GM12878 (cell line): ENCODE results near the gene TAAR8. TPM values are rescaled to one million over a fixed set of nuclear protein-coding genes. Genes with fewer than 3 reads are reported as not detected.
A peak's percentile ranks its signal among the peaks of the same experiment; 100 is the strongest.

Experiments
- BACH1 ChIP-seq: fragments of 450-650 bp; IDR thresholded peaks from 2 replicates; pipeline ENCODE4 v1.6.1; 2017; ENCODE audit warnings: mild to moderate bottlenecking, borderline replicate concordance
- CBX3 ChIP-seq: fragments of 200-600 bp; sonication (generic); IDR thresholded peaks from 2 replicates; pipeline ENCODE4 v1.6.1; 2016; ENCODE audit warnings: low read depth, borderline replicate concordance
- CHD4 ChIP-seq: fragments of 200-600 bp; sonication (generic); IDR thresholded peaks from 2 replicates; pipeline ENCODE4 v1.6.1; 2016; ENCODE audit warnings: mild to moderate bottlenecking
- CREM ChIP-seq: IDR thresholded peaks from 2 replicates; pipeline ENCODE4 v1.6.1; 2014; ENCODE audit warnings: antibody characterized with exemption, low read depth
- EED ChIP-seq: sonication (generic); IDR thresholded peaks from 2 replicates; pipeline ENCODE4 v1.6.1; 2016; ENCODE audit warnings: antibody characterized with exemption, low read depth
- EP300 ChIP-seq, 2 experiments: fragments of 150-350 bp in 1 of 2; IDR thresholded peaks; 2 replicates each; pipeline ENCODE4 v1.6.1; 2011 to 2012; ENCODE audit warnings: low read depth in 2 of 2, low read length in 2 of 2, borderline replicate concordance in 1 of 2, improper control_type of control experiment in 1 of 2, inconsistent platforms in 1 of 2; ENCODE audit not compliant: control insufficient read depth in 1 of 2
- FOXK2 ChIP-seq: fragments of 450-650 bp; IDR thresholded peaks from 2 replicates; pipeline ENCODE4 v1.6.1; 2017; ENCODE audit warnings: mild to moderate bottlenecking, moderate library complexity
- IKZF2 ChIP-seq, 2 experiments: fragments of 450-650 bp; IDR thresholded peaks; 2 replicates each; pipeline ENCODE4 v1.6.1; 2017; ENCODE audit warnings: mild to moderate bottlenecking in 2 of 2, moderate library complexity in 2 of 2
- MEF2B ChIP-seq: fragments of 450-650 bp; IDR thresholded peaks from 2 replicates; pipeline ENCODE4 v1.6.1; 2018; ENCODE audit warnings: mild to moderate bottlenecking, moderate library complexity; ENCODE audit not compliant: partially characterized antibody, poor library complexity, severe bottlenecking
- MXI1 ChIP-seq: fragments of 150-350 bp; IDR thresholded peaks from 2 replicates; pipeline ENCODE4 v1.6.1; 2011; ENCODE audit warnings: low read depth, mild to moderate bottlenecking, inconsistent platforms, low read length, improper control_type of control experiment
- NFYA ChIP-seq: IDR thresholded peaks from 2 replicates; pipeline ENCODE4 v1.6.1; 2011; ENCODE audit warnings: low read depth, mild to moderate bottlenecking, low read length, improper control_type of control experiment, borderline replicate concordance
- NFYB ChIP-seq: IDR thresholded peaks from 2 replicates; pipeline ENCODE4 v1.6.1; 2011; ENCODE audit warnings: low read depth, mild to moderate bottlenecking, low read length, improper control_type of control experiment, moderate library complexity; ENCODE audit not compliant: insufficient read depth
- PML ChIP-seq: IDR thresholded peaks from 2 replicates; pipeline ENCODE4 v1.6.1; 2012; ENCODE audit warnings: low read length, inconsistent platforms
- POLR2AphosphoS5 ChIP-seq: IDR thresholded peaks from 2 replicates; pipeline ENCODE4 v1.6.1; 2011; ENCODE audit warnings: mild to moderate bottlenecking, low read length, inconsistent platforms
- SIN3A ChIP-seq: IDR thresholded peaks from 2 replicates; pipeline ENCODE4 v1.6.1; 2012; ENCODE audit warnings: low read depth, low read length, improper control_type of control experiment
- SP1 ChIP-seq: IDR thresholded peaks from one replicate; pipeline ENCODE4 v1.6.1; 2011; ENCODE audit warnings: low read depth, low read length
- SREBF2 ChIP-seq: IDR thresholded peaks from 2 replicates; pipeline ENCODE4 v1.6.1; 2012; ENCODE audit warnings: mild to moderate bottlenecking, low read length
- STAT1 ChIP-seq: fragments of 450-650 bp; conservative IDR thresholded peaks from 2 replicates; pipeline ENCODE4 v1.6.1; 2014; ENCODE audit warnings: antibody characterized with exemption, mild to moderate bottlenecking
- SUPT20H ChIP-seq: IDR thresholded peaks from 2 replicates; pipeline ENCODE4 v1.6.1; 2011; ENCODE audit warnings: low read depth, mild to moderate bottlenecking, low read length, moderate library complexity, borderline replicate concordance; ENCODE audit not compliant: control insufficient read depth
- ZNF217 ChIP-seq: fragments of 450-650 bp; IDR thresholded peaks from 2 replicates; pipeline ENCODE4 v1.6.1; 2017; ENCODE audit warnings: antibody characterized with exemption, mild to moderate bottlenecking
- ZZZ3 ChIP-seq: IDR thresholded peaks from 2 replicates; pipeline ENCODE4 v1.6.1; 2011; ENCODE audit warnings: low read depth; ENCODE audit not compliant: control insufficient read depth, insufficient read length
- polyA plus RNA-seq, 11 experiments: library from polyadenylated mRNA; depleted of rRNA in 4 of 11; unstranded in 6 of 11; stranded (reverse) in 5 of 11; fragments of >200 nt; fragmentation: Nextera tagmentation in 4 of 11; fragmentation: Illumina TruSeq in 1 of 11; extraction: Ambion mirVana in 4 of 11; extraction: Trizol in 1 of 11; gene quantifications; 1 replicate in 1 of 11; 2 replicates in 10 of 11; pipeline versions ENCODE4 v1.2.1 to v1.2.3, GENCODE V29; 2011 to 2016; ENCODE audit warnings: inconsistent platforms in 2 of 11, missing spikeins in 2 of 11, low read depth in 1 of 11
- total RNA-seq, 4 experiments: library from RNA; depleted of rRNA in 3 of 4; stranded (reverse); fragments of >200 nt in 3 of 4; fragmentation: Illumina TruSeq in 1 of 4; extraction: Trizol in 1 of 4; gene quantifications; 2 replicates each; pipeline versions ENCODE4 v1.2.1 to v1.2.3, GENCODE V29; 2013 to 2021
- TF ChIP-seq, protein P1 (sequence below): IDR thresholded peaks from 2 replicates; pipeline ENCODE4 v1.6.1; 2012; ENCODE audit warnings: low read depth, low read length, improper control_type of control experiment
- TF ChIP-seq, protein P2 (sequence below): IDR thresholded peaks from 2 replicates; pipeline ENCODE4 v1.6.1; 2012; ENCODE audit warnings: improper control_type of control experiment, low read depth, low read length; ENCODE audit not compliant: insufficient replicate concordance
- TF ChIP-seq, protein P3 (sequence below): fragments of 450-650 bp; IDR thresholded peaks from 2 replicates; pipeline ENCODE4 v1.6.1; 2017; ENCODE audit warnings: mild to moderate bottlenecking, moderate library complexity

Gene TAAR8
- total and polyA plus RNA-seq, 10 of the 15 experiments (the other 5 are each of a cell fraction or from before 2014, with no cell fraction given) = not detected

DNA sequence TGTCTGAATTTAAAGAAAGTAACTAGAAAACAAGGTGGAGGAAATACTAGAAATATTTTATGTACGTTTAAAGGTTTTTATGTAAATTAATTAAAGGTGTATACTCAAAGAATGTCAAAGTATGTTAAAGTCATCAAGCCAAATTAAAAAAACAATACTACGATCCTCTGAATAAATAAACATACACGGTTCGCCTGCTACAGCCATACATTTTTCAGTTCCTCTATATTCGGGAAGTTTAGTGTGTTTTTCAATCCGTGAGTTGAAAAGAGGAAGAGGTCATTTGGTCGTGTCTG lies 40.2 kb upstream of the TAAR8 start (continued):
- TF ChIP-seq STAT1 = no peak
- TF ChIP-seq SIN3A = no peak
- TF ChIP-seq PML = no peak
- TF ChIP-seq ZNF217 = no peak
- TF ChIP-seq, protein P1, sequence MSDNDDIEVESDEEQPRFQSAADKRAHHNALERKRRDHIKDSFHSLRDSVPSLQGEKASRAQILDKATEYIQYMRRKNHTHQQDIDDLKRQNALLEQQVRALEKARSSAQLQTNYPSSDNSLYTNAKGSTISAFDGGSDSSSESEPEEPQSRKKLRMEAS = no peak
- TF ChIP-seq NFYB = no peak
- peak in 1 of 2 experiments; percentile 76; a peak in 2 of 4 replicates for TF ChIP-seq EP300 (IDR thresholded peaks at IDR 0.05; ENCODE audit: borderline replicate concordance in 1 of 2, control insufficient read depth in 1 of 2, low read depth in 2 of 2, low read length in 2 of 2)
- no peak for TF ChIP-seq BACH1
- TF ChIP-seq POLR2AphosphoS5 = no peak
- TF ChIP-seq, protein P2, sequence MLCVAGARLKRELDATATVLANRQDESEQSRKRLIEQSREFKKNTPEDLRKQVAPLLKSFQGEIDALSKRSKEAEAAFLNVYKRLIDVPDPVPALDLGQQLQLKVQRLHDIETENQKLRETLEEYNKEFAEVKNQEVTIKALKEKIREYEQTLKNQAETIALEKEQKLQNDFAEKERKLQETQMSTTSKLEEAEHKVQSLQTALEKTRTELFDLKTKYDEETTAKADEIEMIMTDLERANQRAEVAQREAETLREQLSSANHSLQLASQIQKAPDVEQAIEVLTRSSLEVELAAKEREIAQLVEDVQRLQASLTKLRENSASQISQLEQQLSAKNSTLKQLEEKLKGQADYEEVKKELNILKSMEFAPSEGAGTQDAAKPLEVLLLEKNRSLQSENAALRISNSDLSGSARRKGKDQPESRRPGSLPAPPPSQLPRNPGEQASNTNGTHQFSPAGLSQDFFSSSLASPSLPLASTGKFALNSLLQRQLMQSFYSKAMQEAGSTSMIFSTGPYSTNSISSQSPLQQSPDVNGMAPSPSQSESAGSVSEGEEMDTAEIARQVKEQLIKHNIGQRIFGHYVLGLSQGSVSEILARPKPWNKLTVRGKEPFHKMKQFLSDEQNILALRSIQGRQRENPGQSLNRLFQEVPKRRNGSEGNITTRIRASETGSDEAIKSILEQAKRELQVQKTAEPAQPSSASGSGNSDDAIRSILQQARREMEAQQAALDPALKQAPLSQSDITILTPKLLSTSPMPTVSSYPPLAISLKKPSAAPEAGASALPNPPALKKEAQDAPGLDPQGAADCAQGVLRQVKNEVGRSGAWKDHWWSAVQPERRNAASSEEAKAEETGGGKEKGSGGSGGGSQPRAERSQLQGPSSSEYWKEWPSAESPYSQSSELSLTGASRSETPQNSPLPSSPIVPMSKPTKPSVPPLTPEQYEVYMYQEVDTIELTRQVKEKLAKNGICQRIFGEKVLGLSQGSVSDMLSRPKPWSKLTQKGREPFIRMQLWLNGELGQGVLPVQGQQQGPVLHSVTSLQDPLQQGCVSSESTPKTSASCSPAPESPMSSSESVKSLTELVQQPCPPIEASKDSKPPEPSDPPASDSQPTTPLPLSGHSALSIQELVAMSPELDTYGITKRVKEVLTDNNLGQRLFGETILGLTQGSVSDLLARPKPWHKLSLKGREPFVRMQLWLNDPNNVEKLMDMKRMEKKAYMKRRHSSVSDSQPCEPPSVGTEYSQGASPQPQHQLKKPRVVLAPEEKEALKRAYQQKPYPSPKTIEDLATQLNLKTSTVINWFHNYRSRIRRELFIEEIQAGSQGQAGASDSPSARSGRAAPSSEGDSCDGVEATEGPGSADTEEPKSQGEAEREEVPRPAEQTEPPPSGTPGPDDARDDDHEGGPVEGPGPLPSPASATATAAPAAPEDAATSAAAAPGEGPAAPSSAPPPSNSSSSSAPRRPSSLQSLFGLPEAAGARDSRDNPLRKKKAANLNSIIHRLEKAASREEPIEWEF = no peak
- no peak for TF ChIP-seq ZZZ3
- TF ChIP-seq IKZF2 (IDR thresholded peaks at IDR 0.05) = peak; percentile 90
- TF ChIP-seq CBX3 = no peak
- no peak for TF ChIP-seq FOXK2
- TF ChIP-seq EED = 0 out of 2 replicates have a peak, but pooled peaks have one; percentile 74
- TF ChIP-seq SREBF2 = no peak
- no peak for TF ChIP-seq NFYA
- peak; percentile 37; the same call in 1 of the 2 replicates for TF ChIP-seq MXI1
- TF ChIP-seq, protein P3, sequence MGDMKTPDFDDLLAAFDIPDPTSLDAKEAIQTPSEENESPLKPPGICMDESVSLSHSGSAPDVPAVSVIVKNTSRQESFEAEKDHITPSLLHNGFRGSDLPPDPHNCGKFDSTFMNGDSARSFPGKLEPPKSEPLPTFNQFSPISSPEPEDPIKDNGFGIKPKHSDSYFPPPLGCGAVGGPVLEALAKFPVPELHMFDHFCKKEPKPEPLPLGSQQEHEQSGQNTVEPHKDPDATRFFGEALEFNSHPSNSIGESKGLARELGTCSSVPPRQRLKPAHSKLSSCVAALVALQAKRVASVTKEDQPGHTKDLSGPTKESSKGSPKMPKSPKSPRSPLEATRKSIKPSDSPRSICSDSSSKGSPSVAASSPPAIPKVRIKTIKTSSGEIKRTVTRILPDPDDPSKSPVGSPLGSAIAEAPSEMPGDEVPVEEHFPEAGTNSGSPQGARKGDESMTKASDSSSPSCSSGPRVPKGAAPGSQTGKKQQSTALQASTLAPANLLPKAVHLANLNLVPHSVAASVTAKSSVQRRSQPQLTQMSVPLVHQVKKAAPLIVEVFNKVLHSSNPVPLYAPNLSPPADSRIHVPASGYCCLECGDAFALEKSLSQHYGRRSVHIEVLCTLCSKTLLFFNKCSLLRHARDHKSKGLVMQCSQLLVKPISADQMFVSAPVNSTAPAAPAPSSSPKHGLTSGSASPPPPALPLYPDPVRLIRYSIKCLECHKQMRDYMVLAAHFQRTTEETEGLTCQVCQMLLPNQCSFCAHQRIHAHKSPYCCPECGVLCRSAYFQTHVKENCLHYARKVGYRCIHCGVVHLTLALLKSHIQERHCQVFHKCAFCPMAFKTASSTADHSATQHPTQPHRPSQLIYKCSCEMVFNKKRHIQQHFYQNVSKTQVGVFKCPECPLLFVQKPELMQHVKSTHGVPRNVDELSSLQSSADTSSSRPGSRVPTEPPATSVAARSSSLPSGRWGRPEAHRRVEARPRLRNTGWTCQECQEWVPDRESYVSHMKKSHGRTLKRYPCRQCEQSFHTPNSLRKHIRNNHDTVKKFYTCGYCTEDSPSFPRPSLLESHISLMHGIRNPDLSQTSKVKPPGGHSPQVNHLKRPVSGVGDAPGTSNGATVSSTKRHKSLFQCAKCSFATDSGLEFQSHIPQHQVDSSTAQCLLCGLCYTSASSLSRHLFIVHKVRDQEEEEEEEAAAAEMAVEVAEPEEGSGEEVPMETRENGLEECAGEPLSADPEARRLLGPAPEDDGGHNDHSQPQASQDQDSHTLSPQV = no peak
- no peak for TF ChIP-seq SUPT20H
- TF ChIP-seq CHD4 = no peak
- no peak for TF ChIP-seq SP1
- TF ChIP-seq MEF2B = peak; percentile 18
- TF ChIP-seq CREM = no peak
